Measurements from ENCODE around the gene NHLRC4. TPM values are rescaled to one million over a fixed set of nuclear protein-coding genes. Genes with fewer than 3 reads are reported as not detected.

The NHLRC4 gene
- total RNA-seq (under 1 TPM in 2 of 5 donors, not detected in 3; 0.89 to 0.92 TPM), polyA plus RNA-seq (1 to 10 TPM in 2 of 3 donors, under 1 TPM in 1; 0.35 to 1.4 (median 1.4) TPM)
- long read RNA-seq, donor 1 = 0 reads
- long read RNA-seq, donor 2 = 0 reads
- long read RNA-seq, donor 3 = 0 reads
- long read RNA-seq, donor 4 = 0 reads
- long read RNA-seq, donor 5, partial matches to known transcripts = 0 of 1 reads
- long read RNA-seq, donor 5, other reads (novel, unspliced or antisense) = 0 of 1 reads
- long read RNA-seq, donor 6 = 0 reads
- long read RNA-seq, donor 7 = 0 reads
- long read RNA-seq, donor 8 = 0 reads
- long read RNA-seq, donor 9 = 0 reads
- long read RNA-seq, donor 10 = 0 reads

DNA sequence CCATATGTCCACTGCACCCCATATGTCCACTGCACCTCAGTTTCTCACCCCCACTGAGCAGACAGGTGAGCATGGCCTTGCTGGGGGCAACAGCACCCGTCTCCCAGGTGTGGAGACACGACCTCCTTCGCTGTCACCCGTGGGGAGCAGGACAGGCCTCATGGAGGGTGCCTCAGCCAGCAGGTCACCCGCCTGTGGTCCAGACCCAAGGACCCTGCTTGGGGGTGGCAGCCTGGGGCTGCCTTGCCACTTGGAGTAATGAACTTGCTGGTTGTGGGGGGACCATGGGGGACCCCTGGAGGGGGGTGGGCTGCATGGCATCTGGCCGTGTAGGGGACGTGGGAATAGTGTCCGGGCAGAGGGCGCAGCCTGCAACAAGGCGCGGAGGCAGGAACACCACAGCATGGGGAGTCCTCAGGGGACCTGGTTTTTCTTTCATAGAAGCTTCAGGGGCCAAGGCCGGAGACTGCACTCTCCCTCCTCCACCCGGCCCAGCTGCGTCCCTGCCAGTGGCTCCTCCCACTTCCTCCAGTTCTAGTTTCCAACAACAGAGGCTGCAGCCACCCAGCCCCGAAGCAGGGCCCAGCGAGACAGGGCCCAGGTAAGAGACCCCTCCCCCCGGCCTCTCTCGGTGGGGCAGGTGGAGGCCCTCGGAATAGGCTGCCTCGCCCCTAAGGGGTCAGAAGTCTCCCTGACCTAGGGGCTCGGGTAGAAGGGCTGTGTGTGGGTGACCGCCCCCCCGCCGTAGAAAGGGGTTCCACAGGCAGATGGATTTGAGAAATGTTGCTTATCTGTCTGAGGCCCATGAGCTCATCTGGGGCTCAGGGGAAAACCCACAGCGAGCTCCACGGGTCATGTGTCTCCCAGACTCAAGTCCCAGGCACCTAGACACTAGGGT lies at the start of gene NHLRC4:
TSS of gene NHLRC4 (plus strand) at position 531 of the 898 bp plus-strand sequence. CDS start 1,043 bp downstream, outside the sequence.
- Histone ChIP-seq H3K27me3 (peaks cover 0 to 29% (median 5%) of the 10 kb centered on the region in 3 donors), H3K27ac (peak within 1 kb of the TSS in 3 of 5 donors; percentile 29 to 50 (median 47)), H3K4me1 (peaks cover 44 to 62% (median 57%) of the 10 kb centered on the region in 4 donors), H3K4me3 (peak within 1 kb of the TSS; percentile 23 to 31 (median 28)), H3K9me3 (no peaks in the 10 kb centered on the region), H3K36me3 (no peaks in the 10 kb centered on the region)
- intact Hi-C loops (cut with DNase I; ENCODE audit: low total_unique reads) = no loop called here
- WGBS, 5 donors = 26 to 39% (median 34%) methylated on average over 7 to 26 of the region's 26 CpGs
- TF ChIP-seq CTCF (IDR thresholded peaks at IDR 0.05) = no peak
- no peak for TF ChIP-seq EP300 (IDR thresholded peaks at IDR 0.05)
- no peak for TF ChIP-seq POLR2A (IDR thresholded peaks at IDR 0.05)
- TF ChIP-seq POLR2AphosphoS5 (IDR thresholded peaks at IDR 0.05) = no peak
- DNase-seq = peak; percentile 69 to 91

DNA sequence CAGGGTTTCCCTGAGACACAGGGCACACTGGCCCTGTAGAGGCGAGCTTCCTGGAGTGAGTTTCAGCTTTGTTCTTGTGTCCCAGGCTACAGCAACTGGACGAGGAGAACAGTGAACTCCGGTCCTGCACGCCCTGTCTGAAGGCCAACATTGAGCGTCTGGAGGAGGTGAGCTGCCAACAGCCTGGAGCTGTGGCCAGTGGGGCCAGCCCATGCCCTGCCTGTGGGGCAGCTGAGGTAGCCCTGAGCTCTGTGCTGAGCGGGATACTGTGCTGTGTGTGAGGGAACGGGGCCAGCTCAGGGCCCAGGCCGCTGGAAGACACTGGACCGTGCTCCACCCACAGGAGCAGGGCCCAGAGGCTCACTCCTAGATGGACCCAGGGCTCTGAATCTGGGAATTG lies 47.9 kb upstream of the NHLRC4 start:
- WGBS, 5 donors = 81 to 88% (median 84%) methylated on average over 8 to 9 of the region's 9 CpGs
- no peak for TF ChIP-seq EP300 (IDR thresholded peaks at IDR 0.05)
- intact Hi-C loops (cut with DNase I; ENCODE audit: low total_unique reads) = no loop called here
- Histone ChIP-seq H3K27me3 (no peaks in the 10 kb centered on the region), H3K36me3 (peaks cover 26 to 66% (median 59%) of the 10 kb centered on the region in 4 donors), H3K9me3 (no peaks in the 10 kb centered on the region), H3K4me3 (no peak overlapping the region), H3K27ac (no peak overlapping the region), H3K4me1 (peaks cover 0 to 9% (median 7%) of the 10 kb centered on the region in 4 donors)
- no peak for DNase-seq

GRCh38 chr16:519425-519824 lies 47.4 kb upstream of the NHLRC4 start:
- no peak for DNase-seq
- no peak for TF ChIP-seq CTCF (IDR thresholded peaks at IDR 0.05)
- TF ChIP-seq EP300 (IDR thresholded peaks at IDR 0.05) = no peak
- TF ChIP-seq POLR2AphosphoS5 (IDR thresholded peaks at IDR 0.05) = no peak
- TF ChIP-seq POLR2A (IDR thresholded peaks at IDR 0.05) = no peak
- Histone ChIP-seq H3K9me3 (no peaks in the 10 kb centered on the region), H3K27me3 (no peaks in the 10 kb centered on the region), H3K4me3 (no peak overlapping the region), H3K27ac (no peak overlapping the region), H3K36me3 (peaks cover 26 to 62% (median 57%) of the 10 kb centered on the region in 4 donors), H3K4me1 (peaks cover 0 to 13% (median 11%) of the 10 kb centered on the region in 4 donors)
- intact Hi-C loops (cut with DNase I; ENCODE audit: low total_unique reads) = no loop called here
- WGBS, 5 donors = 90 to 94% (median 93%) methylated on average over 5 to 19 of the region's 19 CpGs

DNA sequence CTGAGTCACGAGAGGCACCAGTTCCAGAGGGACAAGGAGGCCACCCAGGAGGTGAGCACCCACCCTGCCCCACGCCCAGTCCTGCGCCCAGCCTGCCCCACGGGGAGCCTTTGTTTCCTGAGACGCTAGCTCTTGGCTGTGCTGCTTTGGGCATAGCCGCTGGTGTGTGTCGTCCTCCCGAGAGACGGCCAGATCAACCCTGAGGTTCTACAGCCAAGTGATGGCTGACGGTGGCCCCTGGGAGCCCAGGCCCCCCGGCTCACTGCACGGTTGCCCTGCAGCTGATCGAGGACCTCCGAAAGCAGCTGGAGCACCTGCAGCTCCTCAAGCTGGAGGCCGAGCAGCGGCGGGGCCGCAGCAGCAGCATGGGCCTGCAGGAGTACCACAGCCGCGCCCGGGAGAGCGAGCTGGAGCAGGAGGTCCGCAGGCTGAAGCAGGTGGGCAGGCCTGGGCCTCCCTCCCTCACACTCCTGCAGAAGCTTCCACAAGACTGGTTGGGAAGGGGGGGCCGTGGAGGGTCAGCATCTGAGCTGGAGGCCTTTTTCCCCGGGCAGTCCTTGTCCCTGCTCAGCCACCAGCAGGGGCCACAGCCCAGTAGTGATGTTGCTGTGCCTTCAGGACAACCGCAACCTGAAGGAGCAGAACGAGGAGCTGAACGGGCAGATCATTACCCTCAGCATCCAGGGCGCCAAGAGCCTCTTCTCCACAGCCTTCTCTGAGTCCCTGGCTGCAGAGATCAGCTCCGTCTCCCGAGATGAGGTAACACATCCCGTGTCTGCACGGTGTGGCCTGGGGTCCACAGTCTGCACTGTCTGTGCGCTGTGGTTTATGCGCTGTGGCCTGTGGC lies 46.7 kb upstream of the NHLRC4 start:
- Histone ChIP-seq H3K4me3 (no peak overlapping the region), H3K4me1 (peaks cover 0 to 20% (median 16%) of the 10 kb centered on the region in 4 donors), H3K9me3 (no peaks in the 10 kb centered on the region), H3K27me3 (no peaks in the 10 kb centered on the region), H3K27ac (no peak overlapping the region), H3K36me3 (peaks cover 26 to 56% (median 52%) of the 10 kb centered on the region in 4 donors)
- 90 to 95% (median 92%) methylated on average over 26 to 35 of the region's 35 CpGs for WGBS, 5 donors
- TF ChIP-seq CTCF (IDR thresholded peaks at IDR 0.05) (no peak), POLR2AphosphoS5 (IDR thresholded peaks at IDR 0.05) (no peak), EP300 (IDR thresholded peaks at IDR 0.05) (no peak), POLR2A (IDR thresholded peaks at IDR 0.05) (no peak)
- no peak for DNase-seq
- intact Hi-C loops (cut with DNase I; ENCODE audit: low total_unique reads) = no loop called here

Data from stomach (tissue), 19 donors.